Ovary (tissue), 1 donor: ENCODE measurements around the gene RACGAP1.

Experiments
- EP300 ChIP-seq: sonication (generic); formaldehyde crosslinking; IDR thresholded peaks from one replicate; pipeline ENCODE4 v1.6.1; 2017; ENCODE audit warnings: antibody characterized with exemption
- POLR2A ChIP-seq: fragments of 450-650 bp; IDR thresholded peaks from one replicate; pipeline ENCODE4 v1.6.1; 2017; ENCODE audit warnings: antibody characterized with exemption, mild to moderate bottlenecking, moderate library complexity

DNA sequence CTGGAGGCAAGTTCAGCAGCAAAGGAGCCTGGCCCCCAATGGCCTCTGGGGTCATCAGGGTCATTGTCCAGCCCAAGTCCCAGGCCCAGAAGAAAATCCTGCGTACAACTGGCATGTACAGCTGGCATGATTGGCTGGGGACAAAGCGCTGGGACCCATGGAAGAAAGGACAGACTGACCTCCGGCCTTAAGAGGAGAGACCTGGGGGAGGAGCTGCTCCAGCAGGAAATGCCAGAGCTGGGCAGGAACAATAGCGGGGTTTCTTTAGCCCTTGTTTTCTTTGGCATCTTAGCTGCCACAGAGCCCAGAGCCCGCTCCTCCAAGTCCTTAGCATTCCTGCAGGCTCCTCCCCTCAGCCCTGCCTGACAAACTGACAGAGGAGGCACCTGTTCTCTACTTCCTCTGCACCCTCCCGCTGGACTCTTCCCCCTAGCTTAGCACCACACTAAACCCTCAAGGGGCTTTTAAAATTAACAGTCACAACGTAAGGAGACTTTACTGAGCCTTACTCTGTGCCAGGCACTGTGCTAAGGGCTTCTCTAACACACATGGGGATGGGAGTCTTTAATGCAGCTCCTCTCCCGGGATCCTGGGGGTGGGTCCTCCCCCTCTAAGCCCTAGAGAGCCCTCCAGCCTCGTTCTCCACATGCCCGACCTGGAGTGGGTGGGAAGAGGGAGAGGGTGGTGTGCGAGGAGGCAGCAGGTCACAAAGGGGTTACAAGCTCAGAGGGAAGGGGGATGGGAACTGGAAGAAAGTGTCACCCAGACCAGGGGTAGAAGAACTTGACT is 65.4 kb downstream of the RACGAP1 start:
- TF ChIP-seq POLR2A (no peak), EP300 (no peak)
